H1 (cell line): ENCODE data around the gene C9orf50. TPM values are rescaled to one million over a fixed set of nuclear protein-coding genes. Genes with fewer than 3 reads are reported as not detected.

Experiments used
- ASH2L ChIP-seq: fragments of 200-600, 300-600 bp; sonication (generic); IDR thresholded peaks from one replicate; pipeline ENCODE4 v1.7.1; 2017; ENCODE audit warnings: low read length
- CTBP2 ChIP-seq: IDR thresholded peaks from 2 replicates; pipeline ENCODE4 v1.7.0; 2011; ENCODE audit warnings: borderline replicate concordance, mild to moderate bottlenecking, moderate library complexity, mixed read lengths, low read length; ENCODE audit not compliant: insufficient read depth, insufficient read length
- FOSL1 ChIP-seq: IDR thresholded peaks from 2 replicates; pipeline ENCODE4 v1.6.1; 2011; ENCODE audit warnings: mild to moderate bottlenecking, low read depth, low read length, moderate library complexity; ENCODE audit not compliant: insufficient read depth
- KDM4A ChIP-seq: IDR thresholded peaks from one replicate; pipeline ENCODE4 v1.7.1; 2012; ENCODE audit warnings: low read depth, mild to moderate bottlenecking, moderate library complexity, low read length, inconsistent platforms; ENCODE audit not compliant: severe bottlenecking
- PHF8 ChIP-seq: fragments of 200-600 bp; sonication (generic); conservative IDR thresholded peaks from 2 replicates; pipeline ENCODE4 v1.7.1; 2012; ENCODE audit warnings: low read depth, mild to moderate bottlenecking, inconsistent platforms, low read length, moderate library complexity
- SIN3A ChIP-seq, 2 experiments: IDR thresholded peaks in 1 of 2; conservative IDR thresholded peaks in 1 of 2; 2 replicates each; pipeline ENCODE4 v1.6.1; 2011 to 2012; ENCODE audit warnings: low read length in 2 of 2, improper control_type of control experiment in 1 of 2, low read depth in 1 of 2, mild to moderate bottlenecking in 1 of 2
- polyA plus RNA-seq, 7 experiments: library from polyadenylated mRNA; depleted of rRNA in 3 of 7; stranded (reverse) in 5 of 7; unstranded in 2 of 7; fragments of >200 nt in 5 of 7; fragments of 200-250 nt in 2 of 7; gene quantifications; 1 replicate in 5 of 7; 2 replicates in 1 of 7; 4 replicates in 1 of 7; pipeline versions ENCODE4 v1.2.1 to v1.2.3, GENCODE V29; 2011 to 2013; ENCODE audit warnings: missing spikeins in 2 of 7, mixed read lengths in 2 of 7
- total RNA-seq: library from RNA; stranded (reverse); fragmentation: NEBNext Ultra II Directional; extraction: Animal tissue kit (Norgen Biotek cat#: 25700); gene quantifications from 2 replicates; pipeline ENCODE4 v1.2.1, GENCODE V29; 2021
- TF ChIP-seq, protein P1 (sequence below): fragments of 300-600 bp; sonication (generic); IDR thresholded peaks from 2 replicates; pipeline ENCODE4 v1.7.1; 2012; ENCODE audit warnings: low read length, moderate library complexity, mild to moderate bottlenecking, inconsistent platforms; ENCODE audit not compliant: insufficient replicate concordance

Gene C9orf50
- total and polyA plus RNA-seq, 2 of the 8 experiments (the other 6 are each of a cell fraction or from before 2014, with no cell fraction given), result not detected

DNA sequence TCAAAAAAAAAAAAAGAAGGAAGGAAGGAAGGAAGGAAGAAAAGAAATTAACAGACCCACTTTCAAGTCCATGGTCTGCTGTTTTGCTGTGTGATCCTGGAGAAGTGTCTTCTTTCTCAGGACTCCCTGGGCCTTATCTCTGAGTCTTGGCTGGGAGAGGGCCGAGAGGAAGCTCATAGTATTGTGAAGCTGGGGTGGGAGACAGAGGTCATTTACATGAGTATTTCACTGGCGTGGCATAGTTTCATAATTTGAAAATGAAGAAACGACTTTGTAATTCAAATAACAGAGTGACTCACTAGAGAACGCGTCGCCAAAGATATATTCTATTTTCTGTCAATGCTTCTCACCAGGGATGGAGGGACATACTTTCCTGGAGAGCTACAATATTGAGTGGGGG lies 2.4 kb upstream of the C9orf50 start (continued):
- TF ChIP-seq, protein P1, sequence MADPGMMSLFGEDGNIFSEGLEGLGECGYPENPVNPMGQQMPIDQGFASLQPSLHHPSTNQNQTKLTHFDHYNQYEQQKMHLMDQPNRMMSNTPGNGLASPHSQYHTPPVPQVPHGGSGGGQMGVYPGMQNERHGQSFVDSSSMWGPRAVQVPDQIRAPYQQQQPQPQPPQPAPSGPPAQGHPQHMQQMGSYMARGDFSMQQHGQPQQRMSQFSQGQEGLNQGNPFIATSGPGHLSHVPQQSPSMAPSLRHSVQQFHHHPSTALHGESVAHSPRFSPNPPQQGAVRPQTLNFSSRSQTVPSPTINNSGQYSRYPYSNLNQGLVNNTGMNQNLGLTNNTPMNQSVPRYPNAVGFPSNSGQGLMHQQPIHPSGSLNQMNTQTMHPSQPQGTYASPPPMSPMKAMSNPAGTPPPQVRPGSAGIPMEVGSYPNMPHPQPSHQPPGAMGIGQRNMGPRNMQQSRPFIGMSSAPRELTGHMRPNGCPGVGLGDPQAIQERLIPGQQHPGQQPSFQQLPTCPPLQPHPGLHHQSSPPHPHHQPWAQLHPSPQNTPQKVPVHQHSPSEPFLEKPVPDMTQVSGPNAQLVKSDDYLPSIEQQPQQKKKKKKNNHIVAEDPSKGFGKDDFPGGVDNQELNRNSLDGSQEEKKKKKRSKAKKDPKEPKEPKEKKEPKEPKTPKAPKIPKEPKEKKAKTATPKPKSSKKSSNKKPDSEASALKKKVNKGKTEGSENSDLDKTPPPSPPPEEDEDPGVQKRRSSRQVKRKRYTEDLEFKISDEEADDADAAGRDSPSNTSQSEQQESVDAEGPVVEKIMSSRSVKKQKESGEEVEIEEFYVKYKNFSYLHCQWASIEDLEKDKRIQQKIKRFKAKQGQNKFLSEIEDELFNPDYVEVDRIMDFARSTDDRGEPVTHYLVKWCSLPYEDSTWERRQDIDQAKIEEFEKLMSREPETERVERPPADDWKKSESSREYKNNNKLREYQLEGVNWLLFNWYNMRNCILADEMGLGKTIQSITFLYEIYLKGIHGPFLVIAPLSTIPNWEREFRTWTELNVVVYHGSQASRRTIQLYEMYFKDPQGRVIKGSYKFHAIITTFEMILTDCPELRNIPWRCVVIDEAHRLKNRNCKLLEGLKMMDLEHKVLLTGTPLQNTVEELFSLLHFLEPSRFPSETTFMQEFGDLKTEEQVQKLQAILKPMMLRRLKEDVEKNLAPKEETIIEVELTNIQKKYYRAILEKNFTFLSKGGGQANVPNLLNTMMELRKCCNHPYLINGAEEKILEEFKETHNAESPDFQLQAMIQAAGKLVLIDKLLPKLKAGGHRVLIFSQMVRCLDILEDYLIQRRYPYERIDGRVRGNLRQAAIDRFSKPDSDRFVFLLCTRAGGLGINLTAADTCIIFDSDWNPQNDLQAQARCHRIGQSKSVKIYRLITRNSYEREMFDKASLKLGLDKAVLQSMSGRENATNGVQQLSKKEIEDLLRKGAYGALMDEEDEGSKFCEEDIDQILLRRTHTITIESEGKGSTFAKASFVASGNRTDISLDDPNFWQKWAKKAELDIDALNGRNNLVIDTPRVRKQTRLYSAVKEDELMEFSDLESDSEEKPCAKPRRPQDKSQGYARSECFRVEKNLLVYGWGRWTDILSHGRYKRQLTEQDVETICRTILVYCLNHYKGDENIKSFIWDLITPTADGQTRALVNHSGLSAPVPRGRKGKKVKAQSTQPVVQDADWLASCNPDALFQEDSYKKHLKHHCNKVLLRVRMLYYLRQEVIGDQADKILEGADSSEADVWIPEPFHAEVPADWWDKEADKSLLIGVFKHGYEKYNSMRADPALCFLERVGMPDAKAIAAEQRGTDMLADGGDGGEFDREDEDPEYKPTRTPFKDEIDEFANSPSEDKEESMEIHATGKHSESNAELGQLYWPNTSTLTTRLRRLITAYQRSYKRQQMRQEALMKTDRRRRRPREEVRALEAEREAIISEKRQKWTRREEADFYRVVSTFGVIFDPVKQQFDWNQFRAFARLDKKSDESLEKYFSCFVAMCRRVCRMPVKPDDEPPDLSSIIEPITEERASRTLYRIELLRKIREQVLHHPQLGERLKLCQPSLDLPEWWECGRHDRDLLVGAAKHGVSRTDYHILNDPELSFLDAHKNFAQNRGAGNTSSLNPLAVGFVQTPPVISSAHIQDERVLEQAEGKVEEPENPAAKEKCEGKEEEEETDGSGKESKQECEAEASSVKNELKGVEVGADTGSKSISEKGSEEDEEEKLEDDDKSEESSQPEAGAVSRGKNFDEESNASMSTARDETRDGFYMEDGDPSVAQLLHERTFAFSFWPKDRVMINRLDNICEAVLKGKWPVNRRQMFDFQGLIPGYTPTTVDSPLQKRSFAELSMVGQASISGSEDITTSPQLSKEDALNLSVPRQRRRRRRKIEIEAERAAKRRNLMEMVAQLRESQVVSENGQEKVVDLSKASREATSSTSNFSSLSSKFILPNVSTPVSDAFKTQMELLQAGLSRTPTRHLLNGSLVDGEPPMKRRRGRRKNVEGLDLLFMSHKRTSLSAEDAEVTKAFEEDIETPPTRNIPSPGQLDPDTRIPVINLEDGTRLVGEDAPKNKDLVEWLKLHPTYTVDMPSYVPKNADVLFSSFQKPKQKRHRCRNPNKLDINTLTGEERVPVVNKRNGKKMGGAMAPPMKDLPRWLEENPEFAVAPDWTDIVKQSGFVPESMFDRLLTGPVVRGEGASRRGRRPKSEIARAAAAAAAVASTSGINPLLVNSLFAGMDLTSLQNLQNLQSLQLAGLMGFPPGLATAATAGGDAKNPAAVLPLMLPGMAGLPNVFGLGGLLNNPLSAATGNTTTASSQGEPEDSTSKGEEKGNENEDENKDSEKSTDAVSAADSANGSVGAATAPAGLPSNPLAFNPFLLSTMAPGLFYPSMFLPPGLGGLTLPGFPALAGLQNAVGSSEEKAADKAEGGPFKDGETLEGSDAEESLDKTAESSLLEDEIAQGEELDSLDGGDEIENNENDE, result no peak
- TF ChIP-seq PHF8, result no peak
- no peak for TF ChIP-seq SIN3A (conservative IDR thresholded peaks at IDR 0.05 in 1 of 2, IDR thresholded peaks at IDR 0.05 in 1 of 2; ENCODE audit: low read depth in 1 of 2, low read length in 2 of 2)
- no peak for TF ChIP-seq KDM4A
- TF ChIP-seq CTBP2, result no peak
- no peak for TF ChIP-seq FOSL1
- TF ChIP-seq ASH2L, result no peak
- TF ChIP-seq, all 59 proteins: peak for 0
